Neural progenitor cell (in vitro differentiated cells): Measurements from ENCODE around the gene PANK4. TPM values are rescaled to one million over a fixed set of nuclear protein-coding genes. Genes with fewer than 3 reads are reported as not detected.

Experiments used
- DNase-seq: peaks from one replicate; pipeline ENCODE4 v3.0.0-alpha.2; 2016; ENCODE audit warnings: low spot score
- H2AFZ ChIP-seq: fragments of 200-600 bp; sonication (generic); replicated peaks from 2 replicates; pipeline ENCODE4 v1.6.1; 2016; ENCODE audit warnings: antibody characterized with exemption
- H3F3A ChIP-seq: fragments of 200-600 bp; sonication (generic); 2 replicates; pipeline ENCODE4 v1.6.1; 2016; ENCODE audit warnings: antibody characterized with exemption, low read depth
- H3K27ac ChIP-seq: fragments of 200-600 bp; sonication (generic); 2 replicates; pipeline ENCODE4 v1.5.1; 2016; ENCODE audit warnings: mild to moderate bottlenecking
- H3K27me3 ChIP-seq: fragments of 200-600 bp; sonication (generic); 2 replicates; pipeline ENCODE4 v1.6.1; 2016; ENCODE audit warnings: mild to moderate bottlenecking, moderate library complexity
- H3K36me3 ChIP-seq: fragments of 200-600 bp; sonication (generic); 2 replicates; pipeline ENCODE4 v1.5.1; 2016
- H3K4me1 ChIP-seq: fragments of 200-600 bp; sonication (generic); 2 replicates; pipeline ENCODE4 v1.6.1; 2016; ENCODE audit warnings: mixed run types
- H3K4me2 ChIP-seq: fragments of 200-600 bp; sonication (generic); 2 replicates; pipeline ENCODE4 v1.6.1; 2016
- H3K4me3 ChIP-seq: fragments of 200-600 bp; sonication (generic); 2 replicates; pipeline ENCODE4 v1.5.1; 2016
- H3K79me2 ChIP-seq: fragments of 200-600 bp; sonication (generic); 2 replicates; pipeline ENCODE4 v1.6.1; 2016; ENCODE audit warnings: low read depth
- H3K9ac ChIP-seq: fragments of 200-600 bp; sonication (generic); 2 replicates; pipeline ENCODE4 v1.6.1; 2016
- H3K9me3 ChIP-seq: fragments of 200-600 bp; sonication (generic); 2 replicates; pipeline ENCODE4 v1.5.1; 2016; ENCODE audit warnings: low read depth
- H4K20me1 ChIP-seq: fragments of 200-600 bp; sonication (generic); 2 replicates; pipeline ENCODE4 v1.6.1; 2016; ENCODE audit warnings: low read depth
- H3K27ac Mint-ChIP-seq: 3 replicates; pipeline ENCODE4 v1.8.0; 2021; ENCODE audit warnings: mixed read lengths
- H3K27me3 Mint-ChIP-seq: 2 replicates; pipeline ENCODE4 v1.8.0; 2022; ENCODE audit warnings: low read depth, mild to moderate bottlenecking, inconsistent platforms, moderate library complexity, mixed read lengths; ENCODE audit not compliant: insufficient read depth
- H3K36me3 Mint-ChIP-seq: 3 replicates; pipeline ENCODE4 v1.8.0; 2021; ENCODE audit warnings: mixed read lengths
- H3K4me1 Mint-ChIP-seq: 3 replicates; pipeline ENCODE4 v1.8.0; 2021; ENCODE audit warnings: mixed read lengths
- H3K4me3 Mint-ChIP-seq: 3 replicates; pipeline ENCODE4 v1.8.0; 2021; ENCODE audit warnings: mild to moderate bottlenecking, moderate library complexity, mixed read lengths
- H3K9me3 Mint-ChIP-seq: 3 replicates; pipeline ENCODE4 v1.8.0; 2020; ENCODE audit warnings: mixed read lengths
- EZH2 ChIP-seq: fragments of 200-600 bp; sonication (generic); IDR thresholded peaks from 2 replicates; pipeline ENCODE4 v1.6.1; 2017; ENCODE audit warnings: antibody characterized with exemption, mild to moderate bottlenecking, moderate library complexity
- EZH2phosphoT487 ChIP-seq: fragments of 200-600 bp; sonication (generic); IDR thresholded peaks from 2 replicates; pipeline ENCODE4 v1.6.1; 2017; ENCODE audit warnings: antibody characterized with exemption
- total RNA-seq: library from RNA; depleted of rRNA; stranded (reverse); fragments of >200 nt; gene quantifications from 2 replicates; pipeline ENCODE4 v1.2.3, GENCODE V29; 2015; ENCODE audit warnings: low replicate concordance
- TF ChIP-seq, protein P1 (sequence below): fragments of 200-600 bp; sonication (generic); IDR thresholded peaks from 2 replicates; pipeline ENCODE4 v1.5.1; 2017; ENCODE audit warnings: antibody characterized with exemption, mild to moderate bottlenecking

Gene PANK4
- total RNA-seq, 1 donor from 2014 or later, result 30.6 TPM

DNA sequence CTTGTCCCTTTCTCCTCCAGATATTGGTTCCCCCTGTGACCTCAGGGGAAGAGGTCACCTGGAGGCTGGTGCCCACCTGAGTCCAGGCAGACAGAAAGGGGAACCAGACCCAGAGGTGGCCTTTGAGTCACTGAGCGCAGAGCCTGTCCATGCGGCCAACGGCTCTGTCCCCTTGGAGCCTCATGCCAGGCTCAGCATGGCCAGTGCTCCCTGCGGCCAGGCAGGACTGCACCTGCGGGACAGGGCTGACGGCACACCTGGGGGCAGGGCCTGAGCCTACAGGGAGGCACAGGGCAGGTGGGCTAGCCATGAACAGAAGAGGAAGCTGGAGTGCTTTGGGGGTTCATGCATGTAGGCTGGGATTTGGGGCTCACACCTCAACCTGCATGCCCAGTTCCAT, 32.5 kb upstream of the PANK4 start:
- Histone ChIP-seq H3F3A (peaks cover 10% of the 10 kb centered on the region), H3K4me3 (no peak overlapping the region), H3K79me2 (no peaks in the 10 kb centered on the region), H3K4me1 (peaks cover 13% of the 10 kb centered on the region), H3K9me3 (no peaks in the 10 kb centered on the region), H2AFZ (no peak overlapping the region), H3K9ac (no peak overlapping the region), H3K27me3 (no peaks in the 10 kb centered on the region), H3K27ac (no peak overlapping the region), H3K4me2 (no peak overlapping the region), H3K36me3 (no peaks in the 10 kb centered on the region), H4K20me1 (no peaks in the 10 kb centered on the region)
- no peak for DNase-seq
- no peaks in the 10 kb centered on the region for H3K27me3 Mint-ChIP-seq
- peak overlapping the region; percentile 57 for H3K27ac Mint-ChIP-seq
- no peaks in the 10 kb centered on the region for H3K9me3 Mint-ChIP-seq
- TF ChIP-seq EZH2 (no peak), EZH2phosphoT487 (no peak)
- TF ChIP-seq, protein P1, sequence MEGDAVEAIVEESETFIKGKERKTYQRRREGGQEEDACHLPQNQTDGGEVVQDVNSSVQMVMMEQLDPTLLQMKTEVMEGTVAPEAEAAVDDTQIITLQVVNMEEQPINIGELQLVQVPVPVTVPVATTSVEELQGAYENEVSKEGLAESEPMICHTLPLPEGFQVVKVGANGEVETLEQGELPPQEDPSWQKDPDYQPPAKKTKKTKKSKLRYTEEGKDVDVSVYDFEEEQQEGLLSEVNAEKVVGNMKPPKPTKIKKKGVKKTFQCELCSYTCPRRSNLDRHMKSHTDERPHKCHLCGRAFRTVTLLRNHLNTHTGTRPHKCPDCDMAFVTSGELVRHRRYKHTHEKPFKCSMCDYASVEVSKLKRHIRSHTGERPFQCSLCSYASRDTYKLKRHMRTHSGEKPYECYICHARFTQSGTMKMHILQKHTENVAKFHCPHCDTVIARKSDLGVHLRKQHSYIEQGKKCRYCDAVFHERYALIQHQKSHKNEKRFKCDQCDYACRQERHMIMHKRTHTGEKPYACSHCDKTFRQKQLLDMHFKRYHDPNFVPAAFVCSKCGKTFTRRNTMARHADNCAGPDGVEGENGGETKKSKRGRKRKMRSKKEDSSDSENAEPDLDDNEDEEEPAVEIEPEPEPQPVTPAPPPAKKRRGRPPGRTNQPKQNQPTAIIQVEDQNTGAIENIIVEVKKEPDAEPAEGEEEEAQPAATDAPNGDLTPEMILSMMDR, result no peak
- H3K36me3 Mint-ChIP-seq, result no peaks in the 10 kb centered on the region
- no peak overlapping the region for H3K4me3 Mint-ChIP-seq
- H3K4me1 Mint-ChIP-seq, result peaks cover 12% of the 10 kb centered on the region

DNA sequence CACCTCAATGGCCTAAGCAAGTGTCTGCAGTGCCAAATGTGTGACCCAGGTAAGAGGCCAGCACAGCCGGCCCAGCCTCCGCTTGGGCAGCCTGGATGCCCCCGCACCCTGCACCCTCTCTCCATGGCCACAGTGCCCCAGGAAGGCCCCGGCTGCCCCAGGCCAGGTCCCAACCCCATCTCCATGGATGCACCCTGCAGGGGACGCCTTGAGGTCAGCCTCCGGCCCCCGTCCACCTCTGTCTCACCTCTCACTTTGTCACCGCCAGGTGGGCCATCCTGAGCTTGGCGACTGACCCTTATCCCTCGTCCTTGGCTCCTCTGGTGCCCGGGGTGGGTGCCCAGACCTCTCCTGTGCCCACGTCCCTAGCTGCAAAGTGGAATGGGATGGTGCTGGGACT, 32.0 kb upstream of the PANK4 start:
- Histone ChIP-seq H3K79me2 (no peaks in the 10 kb centered on the region), H3K4me2 (no peak overlapping the region), H3K36me3 (no peaks in the 10 kb centered on the region), H3K9ac (no peak overlapping the region), H3F3A (peaks cover 10% of the 10 kb centered on the region), H4K20me1 (no peaks in the 10 kb centered on the region), H2AFZ (no peak overlapping the region), H3K27ac (no peak overlapping the region), H3K4me3 (no peak overlapping the region), H3K4me1 (peaks cover 13% of the 10 kb centered on the region), H3K27me3 (no peaks in the 10 kb centered on the region), H3K9me3 (no peaks in the 10 kb centered on the region)
- Mint-ChIP-seq H3K27me3 (no peaks in the 10 kb centered on the region), H3K4me1 (peaks cover 15% of the 10 kb centered on the region), H3K9me3 (no peaks in the 10 kb centered on the region), H3K4me3 (no peak overlapping the region), H3K36me3 (no peaks in the 10 kb centered on the region), H3K27ac (peak overlapping the region; percentile 57)
- DNase-seq, result no peak
- TF ChIP-seq, protein P1, result no peak
- TF ChIP-seq EZH2, result no peak
- TF ChIP-seq EZH2phosphoT487, result no peak

DNA sequence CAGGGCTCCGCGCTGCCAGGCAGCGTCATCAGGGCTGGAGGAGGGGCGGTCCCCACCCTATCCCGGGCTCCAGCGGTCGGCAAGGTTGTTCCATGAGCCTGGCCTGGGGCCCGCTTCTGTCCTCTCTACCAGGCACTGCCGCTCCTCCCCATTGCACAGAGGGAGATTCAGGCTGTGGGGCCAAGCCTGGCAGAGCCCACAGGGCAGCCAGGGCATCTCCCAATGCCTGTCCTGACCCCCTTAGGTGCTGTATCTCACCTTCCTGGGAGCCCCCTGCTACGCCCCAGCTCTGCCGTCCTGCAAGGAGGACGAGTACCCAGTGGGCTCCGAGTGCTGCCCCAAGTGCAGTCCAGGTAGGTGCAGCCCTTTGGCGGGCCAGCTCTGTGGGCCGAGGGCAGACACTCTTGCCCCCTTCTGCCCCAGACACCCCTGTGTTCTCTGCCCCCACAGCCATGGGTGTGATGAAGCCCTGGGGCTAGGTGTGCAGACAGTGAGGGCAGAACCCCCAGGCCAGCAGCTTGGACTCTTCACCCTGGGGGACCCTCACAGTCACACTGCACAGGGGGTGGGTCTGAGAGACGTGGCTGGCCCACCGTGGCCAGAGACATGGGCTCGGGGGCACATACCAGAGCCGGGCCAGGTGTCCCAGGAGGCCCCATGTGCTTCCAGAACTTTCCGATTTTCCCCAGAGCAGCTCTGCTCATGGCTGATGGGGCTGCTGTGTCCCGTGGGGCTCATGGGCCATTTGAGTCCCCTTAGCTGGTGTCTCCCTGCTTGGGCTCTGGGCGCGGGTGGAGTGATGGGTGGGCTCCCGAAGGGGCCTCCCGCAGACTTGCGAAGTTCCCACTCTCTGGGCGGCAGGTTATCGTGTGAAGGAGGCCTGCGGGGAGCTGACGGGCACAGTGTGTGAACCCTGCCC, 31.3 kb upstream of the PANK4 start:
- H3K4me3 ChIP-seq, result no peak overlapping the region
- no peak for DNase-seq
- H3K79me2 ChIP-seq, result no peaks in the 10 kb centered on the region
- Mint-ChIP-seq H3K36me3 (no peaks in the 10 kb centered on the region), H3K27ac (no peak overlapping the region), H3K4me3 (no peak overlapping the region), H3K9me3 (no peaks in the 10 kb centered on the region), H3K4me1 (peaks cover 13% of the 10 kb centered on the region), H3K27me3 (no peaks in the 10 kb centered on the region)
- H3K9me3 ChIP-seq, result no peaks in the 10 kb centered on the region
- H2AFZ ChIP-seq, result no peak overlapping the region
- no peak overlapping the region for H3K4me2 ChIP-seq
- TF ChIP-seq EZH2 (no peak), EZH2phosphoT487 (no peak)
- TF ChIP-seq, protein P1, result no peak
- peaks cover 10% of the 10 kb centered on the region for H3F3A ChIP-seq
- H3K4me1 ChIP-seq, result peaks cover 13% of the 10 kb centered on the region
- no peaks in the 10 kb centered on the region for H4K20me1 ChIP-seq
- no peaks in the 10 kb centered on the region for H3K27me3 ChIP-seq
- no peak overlapping the region for H3K9ac ChIP-seq
- H3K36me3 ChIP-seq, result no peaks in the 10 kb centered on the region
- no peak overlapping the region for H3K27ac ChIP-seq
